ENCODE data around the gene HTR4. TPM values are rescaled to one million over a fixed set of nuclear protein-coding genes. Genes with fewer than 3 reads are reported as not detected.
A peak's percentile ranks its signal among the peaks of the same experiment; 100 is the strongest.

Gene HTR4
- total RNA-seq, 4 donors from 2014 or later = 0.21 TPM; not detected in 3

GRCh38 chr5:148558892-148559291 is 95.4 kb downstream of the HTR4 start:
- Histone ChIP-seq H3K9me3 (no peaks in the 10 kb centered on the region), H3K4me1 (no peaks in the 10 kb centered on the region), H3K4me3 (no peak overlapping the region), H3K27me3 (no peaks in the 10 kb centered on the region), H3K27ac (no peak overlapping the region), H3K36me3 (no peaks in the 10 kb centered on the region)
- TF ChIP-seq CTCF (IDR thresholded peaks at IDR 0.05) = no peak
- TF ChIP-seq POLR2A (IDR thresholded peaks at IDR 0.05) = no peak
- no peak for TF ChIP-seq EP300 (IDR thresholded peaks at IDR 0.05)
- no peak for DNase-seq (ENCODE audit: low spot score in 2 of 2)
- WGBS, 2 donors = 95 to 97% methylated on average over 2 of the region's 2 CpGs

DNA sequence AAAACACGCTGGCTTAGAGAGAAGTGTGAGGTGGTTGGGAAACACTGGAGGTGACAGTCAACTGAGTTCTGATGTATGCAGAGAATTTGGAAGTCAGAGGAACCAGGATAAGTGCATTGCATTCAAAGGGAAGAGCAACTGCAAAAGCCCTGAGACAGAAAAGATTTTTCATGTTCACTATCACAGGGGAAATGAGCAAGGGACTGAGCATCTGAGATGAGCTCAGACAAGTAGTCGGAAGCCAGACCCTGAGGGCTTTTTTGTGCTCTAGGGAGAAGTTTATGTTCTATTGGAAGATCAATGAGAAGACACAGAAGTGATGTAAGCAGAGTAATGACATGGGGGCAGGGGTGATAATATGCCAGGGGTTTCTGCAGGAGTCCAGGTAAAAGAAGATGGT is 97.5 kb downstream of the HTR4 start:
- Histone ChIP-seq H3K27ac (no peak overlapping the region), H3K9me3 (no peaks in the 10 kb centered on the region), H3K4me3 (no peak overlapping the region), H3K27me3 (no peaks in the 10 kb centered on the region), H3K36me3 (no peaks in the 10 kb centered on the region), H3K4me1 (no peaks in the 10 kb centered on the region)
- DNase-seq (ENCODE audit: low spot score in 2 of 2) = no peak
- TF ChIP-seq CTCF (IDR thresholded peaks at IDR 0.05) = no peak
- TF ChIP-seq POLR2A (IDR thresholded peaks at IDR 0.05) = no peak
- no peak for TF ChIP-seq EP300 (IDR thresholded peaks at IDR 0.05)
- WGBS, 2 donors = 60 to 69% methylated on average over 2 of the region's 2 CpGs

- no peak for TF ChIP-seq POLR2A (IDR thresholded peaks at IDR 0.05)
- Histone ChIP-seq H3K36me3 (no peaks in the 10 kb centered on the region), H3K4me1 (no peaks in the 10 kb centered on the region), H3K9me3 (no peaks in the 10 kb centered on the region), H3K4me3 (no peak overlapping the region), H3K27me3 (no peaks in the 10 kb centered on the region), H3K27ac (no peak overlapping the region)
- 57 to 66% methylated on average over 2 of the region's 2 CpGs for WGBS, 2 donors
- DNase-seq (ENCODE audit: low spot score in 2 of 2) = no peak
Observed at GRCh38 chr5:148554621-148555020, 99.7 kb downstream of the HTR4 start.

GRCh38 chr5:148543727-148544126 is 110.6 kb downstream of the HTR4 start:
- Histone ChIP-seq H3K4me1 (peaks cover 0 to 16% (median 4%) of the 10 kb centered on the region in 4 donors), H3K36me3 (no peaks in the 10 kb centered on the region), H3K27me3 (no peaks in the 10 kb centered on the region), H3K4me3 (no peak overlapping the region), H3K27ac (peak overlapping the region in 3 of 4 donors; percentile 40 to 83 (median 64)), H3K9me3 (peaks cover 0 to 5% (median 0%) of the 10 kb centered on the region in 4 donors)
- WGBS, 2 donors = 38 to 41% methylated on average over 2 of the region's 2 CpGs
- peak in 1 of 2 donors; percentile 66 for TF ChIP-seq EP300 (IDR thresholded peaks at IDR 0.05)
- no peak for TF ChIP-seq POLR2A (IDR thresholded peaks at IDR 0.05)
- no peak for DNase-seq (ENCODE audit: low spot score in 2 of 2)

- Histone ChIP-seq H3K4me3 (no peak overlapping the region), H3K4me1 (peaks cover 0 to 16% (median 4%) of the 10 kb centered on the region in 4 donors), H3K27ac (peak overlapping the region in 3 of 4 donors; percentile 40 to 83 (median 50)), H3K27me3 (no peaks in the 10 kb centered on the region), H3K9me3 (peaks cover 0 to 5% (median 1%) of the 10 kb centered on the region in 4 donors), H3K36me3 (no peaks in the 10 kb centered on the region)
- WGBS, 2 donors = 71 to 96% methylated on average over 1 of the region's 1 CpG
- TF ChIP-seq EP300 (IDR thresholded peaks at IDR 0.05) (no peak), POLR2A (IDR thresholded peaks at IDR 0.05) (no peak), CTCF (IDR thresholded peaks at IDR 0.05) (no peak)
- no peak for DNase-seq (ENCODE audit: low spot score in 2 of 2)
Observed at GRCh38 chr5:148542812-148543211, 111.5 kb downstream of the HTR4 start.

- H3K4me1 ChIP-seq = peaks cover 0 to 16% (median 4%) of the 10 kb centered on the region in 4 donors
- no peak overlapping the region for H3K4me3 ChIP-seq
- no peaks in the 10 kb centered on the region for H3K36me3 ChIP-seq
- WGBS, 2 donors = 86% methylated on average over 6 of the region's 6 CpGs
- peaks cover 0 to 5% (median 1%) of the 10 kb centered on the region in 4 donors for H3K9me3 ChIP-seq
- DNase-seq (ENCODE audit: low spot score in 2 of 2) = no peak
- no peak overlapping the region for H3K27ac ChIP-seq
- no peaks in the 10 kb centered on the region for H3K27me3 ChIP-seq
- TF ChIP-seq CTCF (IDR thresholded peaks at IDR 0.05) (no peak), EP300 (IDR thresholded peaks at IDR 0.05) (no peak), POLR2A (IDR thresholded peaks at IDR 0.05) (no peak)
Observed at GRCh38 chr5:148541054-148541835, 113.1 kb downstream of the HTR4 start.

All from tibial nerve (tissue), 4 donors.